ENCODE measurements around the gene LACTBL1.

Gene LACTBL1

DNA sequence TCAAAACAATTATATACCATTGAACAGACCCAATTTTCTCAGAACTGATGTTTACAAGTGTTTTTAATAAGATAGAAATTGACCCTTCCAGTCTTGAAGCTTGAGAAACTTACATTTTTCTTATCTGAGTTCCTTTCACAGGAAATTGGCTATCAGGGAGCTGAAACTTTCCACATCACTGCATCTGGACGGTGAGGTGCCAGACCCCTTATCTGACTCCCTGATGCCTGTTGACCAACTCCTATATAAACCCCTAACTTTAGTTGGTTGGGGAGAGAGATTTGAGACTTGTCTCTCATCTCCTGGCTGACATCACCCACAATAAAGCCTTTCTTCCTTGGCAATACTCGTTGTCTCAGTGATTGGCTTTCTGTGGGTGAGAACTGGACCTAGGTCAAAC, 31.4 kb downstream of the LACTBL1 start:
- Mint-ChIP-seq H3K27me3 (peaks cover 10 to 23% of the 10 kb centered on the region in 2 donors), H3K4me1 (no peaks in the 10 kb centered on the region), H3K4me3 (no peak overlapping the region), H3K9me3 (peaks cover 4 to 8% of the 10 kb centered on the region in 2 donors), H3K36me3 (peaks cover 0 to 4% of the 10 kb centered on the region in 2 donors), H3K27ac (no peak overlapping the region)
- no peak for ATAC-seq (replicated peaks)
- no peak for DNase-seq

DNA sequence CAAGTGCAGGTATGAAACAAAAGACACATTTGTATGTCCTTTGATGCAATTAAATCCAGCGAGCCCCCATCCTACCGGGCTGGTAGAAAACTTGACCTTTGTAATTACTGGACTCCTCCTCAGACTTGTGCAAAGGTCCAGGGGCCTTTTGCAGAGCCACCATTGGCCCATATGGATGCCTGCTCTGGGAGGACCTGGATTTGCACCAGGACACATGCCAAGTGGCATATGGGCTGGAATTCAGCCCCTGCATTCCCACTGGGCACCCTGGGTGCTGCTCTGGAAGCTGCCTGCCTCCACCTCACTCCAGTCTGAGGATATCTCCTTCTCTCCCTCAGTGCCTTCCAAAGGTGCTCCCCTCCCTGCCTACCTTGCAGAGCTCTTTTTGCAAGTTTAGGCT, 36.0 kb downstream of the LACTBL1 start:
- Mint-ChIP-seq H3K27me3 (peaks cover 0 to 8% of the 10 kb centered on the region in 2 donors), H3K36me3 (peaks cover 0 to 4% of the 10 kb centered on the region in 2 donors), H3K27ac (no peak overlapping the region), H3K4me1 (no peaks in the 10 kb centered on the region), H3K4me3 (no peak overlapping the region), H3K9me3 (peaks cover 4 to 12% of the 10 kb centered on the region in 2 donors)
- DNase-seq = no peak
- ATAC-seq (replicated peaks) = no peak

GRCh38 chr1:22935433-22935832, 37.2 kb downstream of the LACTBL1 start:
- H3K9me3 Mint-ChIP-seq = peaks cover 3 to 9% of the 10 kb centered on the region in 2 donors
- no peak overlapping the region for H3K4me3 Mint-ChIP-seq
- ATAC-seq (replicated peaks) (no peak), DNase-seq (no peak)
- peaks cover 0 to 3% of the 10 kb centered on the region in 2 donors for H3K36me3 Mint-ChIP-seq
- H3K27ac Mint-ChIP-seq = no peak overlapping the region
- H3K4me1 Mint-ChIP-seq = no peaks in the 10 kb centered on the region
- peaks cover 0 to 8% of the 10 kb centered on the region in 2 donors for H3K27me3 Mint-ChIP-seq

DNA sequence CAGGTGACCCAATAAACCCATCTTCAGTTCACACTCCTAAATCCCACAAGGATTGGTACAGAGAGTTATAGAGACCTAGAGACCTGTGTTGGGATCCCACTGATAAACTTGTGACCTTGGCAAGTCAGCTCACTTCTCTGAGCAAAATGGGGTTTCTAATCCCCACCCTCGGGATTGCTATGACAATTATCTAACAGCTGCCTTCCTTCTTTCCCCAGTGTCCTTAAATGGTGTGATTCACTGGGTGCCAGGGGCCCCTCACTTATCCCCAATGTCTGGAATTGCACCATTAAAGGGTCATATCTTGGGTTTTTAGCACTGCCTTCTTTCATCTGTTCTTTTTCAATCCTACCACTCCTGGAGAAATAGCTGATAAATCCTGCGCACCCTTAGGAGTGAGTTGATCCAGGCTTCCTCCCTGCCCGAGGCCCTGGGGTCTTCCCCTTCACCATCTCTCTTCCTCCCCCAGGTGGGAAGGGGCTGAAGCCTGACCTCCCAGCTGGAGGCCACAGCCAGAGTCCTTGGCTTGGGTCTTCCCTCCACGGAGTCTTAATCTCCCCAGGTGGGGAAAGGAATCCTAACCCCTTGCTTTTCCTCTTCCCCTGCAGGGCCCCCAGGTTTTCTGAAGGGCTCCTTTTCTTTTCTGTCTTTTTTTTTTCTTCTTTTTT, 39.7 kb downstream of the LACTBL1 start:
- ATAC-seq (replicated peaks) (no peak), DNase-seq (no peak)
- Mint-ChIP-seq H3K27me3 (peaks cover 9 to 21% of the 10 kb centered on the region in 2 donors), H3K27ac (no peak overlapping the region), H3K9me3 (peaks cover 0 to 4% of the 10 kb centered on the region in 2 donors), H3K36me3 (no peaks in the 10 kb centered on the region), H3K4me1 (no peaks in the 10 kb centered on the region), H3K4me3 (no peak overlapping the region)

GRCh38 chr1:22930240-22930912, 42.3 kb downstream of the LACTBL1 start:
- Mint-ChIP-seq H3K9me3 (peaks cover 0 to 2% of the 10 kb centered on the region in 2 donors), H3K27ac (no peak overlapping the region), H3K4me3 (no peak overlapping the region), H3K27me3 (peaks cover 19 to 35% of the 10 kb centered on the region in 2 donors), H3K4me1 (no peaks in the 10 kb centered on the region), H3K36me3 (no peaks in the 10 kb centered on the region)
- no peak for DNase-seq
- peak; percentile 41 to 44 for ATAC-seq (replicated peaks)

DNA sequence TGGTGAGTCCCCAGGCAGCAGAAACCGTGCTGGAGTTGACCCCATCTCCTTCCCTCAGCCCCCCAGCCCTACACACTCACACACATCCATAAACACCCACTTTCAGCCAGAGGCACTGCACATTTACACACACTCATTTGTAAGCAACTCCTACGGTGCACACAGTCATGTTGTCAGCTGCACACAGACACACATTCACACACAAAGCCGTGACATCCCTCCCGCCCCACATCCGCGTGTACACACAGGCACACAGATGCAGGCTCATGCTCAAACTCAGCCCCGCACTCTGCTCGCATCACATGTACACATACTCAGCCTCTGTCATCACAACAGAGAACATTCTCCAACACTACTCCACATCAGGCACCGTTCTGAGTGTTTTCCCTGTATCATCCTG, 47.6 kb downstream of the LACTBL1 start:
- no peaks in the 10 kb centered on the region for H3K4me1 Mint-ChIP-seq
- H3K27me3 Mint-ChIP-seq = peaks cover 26 to 40% of the 10 kb centered on the region in 2 donors
- no peak for ATAC-seq (replicated peaks)
- no peak for DNase-seq
- no peaks in the 10 kb centered on the region for H3K9me3 Mint-ChIP-seq
- H3K27ac Mint-ChIP-seq = no peak overlapping the region
- no peaks in the 10 kb centered on the region for H3K36me3 Mint-ChIP-seq
- H3K4me3 Mint-ChIP-seq = no peak overlapping the region

DNA sequence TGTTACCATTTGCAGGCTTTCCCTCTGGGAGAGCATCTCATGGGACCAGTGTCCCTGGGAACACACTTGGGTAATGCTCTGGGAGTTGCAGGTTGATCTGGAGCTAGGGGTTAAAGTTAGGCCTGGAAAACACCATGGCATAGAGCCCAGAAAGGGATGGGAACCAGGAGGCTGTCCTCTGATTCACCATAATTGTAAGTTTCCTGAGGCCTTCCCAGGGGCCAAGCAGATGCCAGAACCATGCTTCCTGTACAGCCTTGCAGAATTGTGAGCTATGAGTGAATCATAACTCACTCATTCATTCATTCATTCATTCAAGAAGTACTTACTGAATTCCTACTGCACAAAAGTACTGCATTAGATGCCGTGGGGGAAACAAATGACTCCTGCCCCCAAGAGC, 50.0 kb downstream of the LACTBL1 start:
- no peaks in the 10 kb centered on the region for H3K9me3 Mint-ChIP-seq
- ATAC-seq (replicated peaks) (no peak), DNase-seq (no peak)
- no peaks in the 10 kb centered on the region for H3K4me1 Mint-ChIP-seq
- H3K27me3 Mint-ChIP-seq = peaks cover 14 to 25% of the 10 kb centered on the region in 2 donors
- H3K27ac Mint-ChIP-seq = no peak overlapping the region
- no peak overlapping the region for H3K4me3 Mint-ChIP-seq
- H3K36me3 Mint-ChIP-seq = no peaks in the 10 kb centered on the region

- Mint-ChIP-seq H3K4me3 (no peak overlapping the region), H3K27ac (no peak overlapping the region), H3K36me3 (no peaks in the 10 kb centered on the region), H3K4me1 (no peaks in the 10 kb centered on the region), H3K27me3 (peaks cover 13 to 23% of the 10 kb centered on the region in 2 donors), H3K9me3 (no peaks in the 10 kb centered on the region)
- ATAC-seq (replicated peaks) = no peak
- no peak for DNase-seq
Observed at GRCh38 chr1:22921452-22922126, 51.1 kb downstream of the LACTBL1 start.

GRCh38 chr1:22920734-22921451, 51.8 kb downstream of the LACTBL1 start:
- DNase-seq (no peak), ATAC-seq (replicated peaks) (no peak)
- Mint-ChIP-seq H3K9me3 (no peaks in the 10 kb centered on the region), H3K36me3 (no peaks in the 10 kb centered on the region), H3K27me3 (peaks cover 13 to 22% of the 10 kb centered on the region in 2 donors), H3K4me1 (no peaks in the 10 kb centered on the region), H3K27ac (no peak overlapping the region), H3K4me3 (no peak overlapping the region)

- no peaks in the 10 kb centered on the region for H3K9me3 Mint-ChIP-seq
- H3K27ac Mint-ChIP-seq = no peak overlapping the region
- H3K36me3 Mint-ChIP-seq = no peaks in the 10 kb centered on the region
- H3K27me3 Mint-ChIP-seq = peaks cover 17 to 21% of the 10 kb centered on the region in 2 donors
- ATAC-seq (replicated peaks) (no peak), DNase-seq (no peak)
- H3K4me3 Mint-ChIP-seq = no peak overlapping the region
- no peaks in the 10 kb centered on the region for H3K4me1 Mint-ChIP-seq
Observed at GRCh38 chr1:22920026-22920733, 52.5 kb downstream of the LACTBL1 start.

DNA sequence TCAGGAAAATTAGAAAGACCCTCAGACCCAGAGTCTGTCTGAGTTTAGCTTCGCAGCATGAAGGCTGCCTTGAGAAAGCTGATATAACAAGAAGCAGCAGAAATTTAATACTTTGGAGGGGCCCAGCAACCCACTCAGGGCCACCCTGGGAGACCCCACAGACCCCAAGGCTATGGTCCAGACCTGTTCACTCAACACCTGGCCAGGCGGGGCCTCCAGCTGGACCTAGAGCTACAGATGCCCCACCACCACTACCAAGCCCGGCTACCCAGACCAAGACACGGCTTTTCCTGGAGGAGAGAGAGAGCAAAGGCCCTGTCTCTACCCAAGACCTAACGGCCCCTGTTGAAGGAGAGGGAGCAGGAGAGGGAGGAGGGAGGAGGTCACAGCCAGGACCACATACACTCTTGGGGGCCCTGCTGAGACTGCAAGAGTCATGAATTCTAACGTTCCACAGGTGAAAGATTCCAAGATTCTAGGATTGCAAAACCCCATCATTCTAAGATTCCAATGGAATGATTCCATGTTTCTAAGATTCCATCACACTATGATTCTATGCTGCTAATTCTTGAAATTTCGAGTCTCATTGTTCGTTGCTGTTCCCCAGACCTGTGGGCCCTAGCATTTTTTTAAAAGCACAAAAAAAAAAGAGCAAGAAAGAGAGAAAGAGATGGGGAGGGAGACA, 53.2 kb downstream of the LACTBL1 start:
- Mint-ChIP-seq H3K4me3 (no peak overlapping the region), H3K36me3 (no peaks in the 10 kb centered on the region), H3K27me3 (peaks cover 12 to 20% of the 10 kb centered on the region in 2 donors), H3K9me3 (no peaks in the 10 kb centered on the region), H3K4me1 (no peaks in the 10 kb centered on the region), H3K27ac (no peak overlapping the region)
- DNase-seq (no peak), ATAC-seq (replicated peaks) (no peak)

DNA sequence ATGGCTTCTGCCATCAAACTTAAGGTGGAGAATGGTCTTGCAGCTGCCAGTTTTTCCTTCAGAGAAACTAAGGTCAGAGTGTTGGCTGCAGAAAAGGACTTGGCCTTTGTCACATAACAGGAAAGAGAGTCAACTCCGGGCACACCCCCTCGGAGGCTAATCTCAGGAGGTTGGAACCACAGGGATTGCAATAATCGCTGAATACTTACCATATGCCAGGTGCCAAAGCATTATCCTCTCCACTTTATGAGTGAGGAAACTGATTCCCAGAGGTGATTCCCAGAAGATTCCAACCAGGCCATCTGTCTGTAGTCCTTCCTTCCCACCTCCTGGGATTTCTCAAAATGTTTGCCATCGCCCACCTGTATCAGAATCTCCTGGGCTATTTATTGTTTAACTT, 54.0 kb downstream of the LACTBL1 start:
- Mint-ChIP-seq H3K36me3 (no peaks in the 10 kb centered on the region), H3K9me3 (no peaks in the 10 kb centered on the region), H3K4me3 (no peak overlapping the region), H3K27ac (no peak overlapping the region), H3K27me3 (peaks cover 12 to 16% of the 10 kb centered on the region in 2 donors), H3K4me1 (no peaks in the 10 kb centered on the region)
- DNase-seq (no peak), ATAC-seq (replicated peaks) (no peak)

- ATAC-seq (replicated peaks) (no peak), DNase-seq (no peak)
- no peak overlapping the region for H3K27ac Mint-ChIP-seq
- no peaks in the 10 kb centered on the region for H3K4me1 Mint-ChIP-seq
- H3K4me3 Mint-ChIP-seq = no peak overlapping the region
- H3K9me3 Mint-ChIP-seq = no peaks in the 10 kb centered on the region
- peaks cover 12 to 15% of the 10 kb centered on the region in 2 donors for H3K27me3 Mint-ChIP-seq
- H3K36me3 Mint-ChIP-seq = no peaks in the 10 kb centered on the region
Observed at GRCh38 chr1:22917989-22918388, 54.7 kb downstream of the LACTBL1 start.
